GM21619 (cell line): Measurements from ENCODE around the gene CHST15.

ENCODE experiments used
- ATAC-seq: cut with Tn5 transposase; IDR thresholded peaks from one replicate; pipeline ENCODE4 v1.9.1; 2021; ENCODE audit not compliant: unreplicated experiment

Gene CHST15

DNA sequence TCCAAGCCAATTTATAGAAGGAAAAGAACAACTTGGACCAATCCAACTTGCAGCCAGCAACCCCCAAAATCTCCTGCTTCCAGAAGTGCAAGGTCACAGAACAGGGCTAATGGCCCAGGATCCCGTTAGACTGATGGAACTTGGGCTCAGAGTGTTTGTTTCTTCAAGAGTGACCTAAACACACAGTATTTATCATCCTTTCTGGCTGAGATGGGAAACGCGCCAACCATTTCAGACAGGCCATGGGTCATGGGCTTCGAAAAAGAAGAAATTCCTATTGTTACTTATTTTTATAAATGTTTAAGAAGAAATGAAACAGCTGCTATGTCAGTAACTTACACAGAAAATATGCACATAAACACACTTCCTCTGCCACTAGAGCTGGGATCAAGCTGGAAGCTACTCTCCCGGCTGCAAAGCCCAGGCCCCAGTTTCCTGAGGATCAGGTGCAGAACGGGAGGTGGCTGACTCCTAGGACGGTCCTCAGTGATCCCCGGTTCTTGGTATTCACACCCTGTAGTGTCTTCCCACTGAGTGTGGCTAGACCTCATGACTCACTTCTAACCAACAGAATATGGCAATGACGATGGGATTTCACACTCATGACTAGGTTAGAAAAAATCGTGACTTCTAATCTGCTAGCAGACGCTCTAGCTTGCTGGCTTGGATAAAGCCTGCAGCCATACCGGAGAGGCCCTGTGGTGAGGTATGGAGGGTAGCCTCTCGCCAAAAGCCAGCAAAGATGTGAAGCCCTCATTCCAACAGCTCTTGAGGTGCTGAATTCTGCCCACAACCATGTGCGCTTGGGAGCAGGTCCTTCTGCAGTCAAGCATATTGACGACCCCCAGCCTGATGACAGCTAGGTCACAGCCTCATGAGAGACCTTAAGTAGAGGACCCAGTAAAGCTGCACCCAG lies 60.2 kb downstream of the CHST15 start:
- no peak for ATAC-seq

DNA sequence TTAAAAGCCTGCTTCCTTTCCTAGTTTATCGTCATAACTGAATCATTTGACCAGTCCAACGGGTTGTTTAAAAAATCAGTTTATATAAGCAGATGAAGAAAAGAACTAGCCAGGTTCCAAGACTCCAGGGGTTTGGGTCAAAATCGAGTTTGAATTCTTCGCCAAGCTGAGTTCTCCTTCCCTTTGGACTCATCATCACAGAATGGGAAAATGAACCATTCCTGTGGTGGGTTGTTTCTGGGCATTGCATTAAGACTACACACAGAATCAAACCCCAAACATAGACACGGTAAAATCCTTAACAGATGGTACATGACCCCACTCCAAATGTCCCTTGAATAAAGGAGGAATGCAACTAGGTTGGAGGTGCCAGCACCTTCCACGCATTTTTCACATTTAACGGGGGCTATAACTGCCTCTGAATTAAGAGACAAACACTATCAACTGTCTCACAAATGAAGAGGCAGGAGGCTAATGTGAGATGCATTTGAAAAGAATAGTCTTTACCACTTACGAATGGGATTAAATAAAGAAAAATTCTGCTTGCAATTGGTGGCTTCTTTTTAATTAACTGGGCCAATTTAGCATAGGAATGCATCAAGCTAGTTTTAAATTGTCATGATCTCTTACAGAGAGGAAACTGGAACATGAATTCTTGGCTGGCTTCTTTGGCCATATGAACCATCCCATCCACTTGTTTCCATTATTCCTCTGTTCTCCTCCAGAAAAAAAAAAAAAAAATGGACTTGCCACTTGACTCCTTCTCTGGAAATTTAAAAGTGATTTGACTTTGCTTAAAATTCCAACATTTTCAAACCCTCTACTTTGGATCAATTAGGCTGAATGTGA lies 61.1 kb downstream of the CHST15 start:
- no peak for ATAC-seq

DNA sequence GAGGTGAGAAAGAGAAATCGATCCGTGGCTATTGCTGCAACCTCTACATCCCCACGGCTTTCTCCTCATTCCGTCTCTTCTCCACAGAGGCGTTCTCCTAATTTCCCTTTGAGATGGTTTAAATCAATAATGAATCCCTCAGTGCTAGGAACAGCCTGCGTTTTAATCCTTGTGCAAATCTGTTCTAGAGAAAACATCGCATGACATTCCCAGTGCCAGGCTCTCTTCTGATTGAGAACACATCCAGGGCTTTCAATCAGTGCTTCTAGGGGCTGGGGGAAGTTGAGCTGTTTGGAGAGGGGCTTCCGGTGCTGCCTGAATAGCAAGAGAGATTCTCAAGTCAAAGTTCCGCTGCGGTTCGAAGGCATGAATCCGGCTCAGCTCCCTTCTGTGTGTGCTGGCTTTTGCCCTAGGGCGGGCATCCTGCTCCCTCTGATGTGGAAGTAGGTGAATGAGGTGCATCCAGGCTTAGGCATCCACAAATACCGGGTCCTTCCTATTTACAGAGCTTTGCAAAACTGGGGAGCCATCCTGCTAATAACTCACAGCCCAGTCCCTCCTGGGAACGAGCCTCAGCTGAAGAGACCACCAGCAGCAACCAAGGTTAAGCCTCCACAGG lies 62.8 kb downstream of the CHST15 start:
- ATAC-seq: no peak

DNA sequence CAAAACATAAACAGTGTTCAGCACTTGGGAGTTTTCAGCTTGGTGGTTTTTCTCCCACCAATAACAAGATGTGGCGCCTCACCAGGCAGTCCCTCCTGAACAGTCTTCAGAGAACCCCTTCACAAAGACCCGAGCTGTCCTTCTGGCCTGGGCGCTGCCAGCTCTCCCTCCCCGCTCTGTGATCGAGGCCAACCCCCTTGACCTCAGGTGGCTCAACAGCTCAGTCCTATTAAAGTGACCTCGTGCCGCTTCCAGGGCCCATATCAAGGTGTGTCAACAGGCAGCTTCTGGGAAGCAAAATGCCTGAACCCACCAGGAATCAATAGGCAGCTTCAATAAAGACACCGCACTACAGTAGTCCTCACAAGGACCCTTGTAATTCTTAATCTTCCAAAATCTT lies 63.3 kb downstream of the CHST15 start:
- ATAC-seq: no peak

DNA sequence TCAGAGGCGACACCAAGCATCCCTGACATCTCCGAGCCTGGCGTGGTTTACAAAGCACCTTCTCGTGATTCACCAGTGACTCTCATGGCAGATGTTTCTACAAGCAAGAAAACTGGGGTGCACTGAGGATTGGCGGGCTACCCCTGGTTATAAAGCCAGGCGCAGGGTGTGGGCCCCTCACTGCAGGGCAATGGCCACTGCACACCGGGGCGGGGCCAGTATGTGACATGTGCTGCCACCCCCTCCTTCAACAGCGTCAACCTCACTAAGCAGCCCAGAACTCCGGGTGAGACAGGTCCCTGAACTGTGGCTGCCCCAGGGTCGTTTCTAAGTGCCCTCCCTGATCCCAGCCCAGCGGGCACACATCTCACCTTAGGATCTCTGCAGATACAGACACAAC lies 63.8 kb downstream of the CHST15 start:
- no peak for ATAC-seq

DNA sequence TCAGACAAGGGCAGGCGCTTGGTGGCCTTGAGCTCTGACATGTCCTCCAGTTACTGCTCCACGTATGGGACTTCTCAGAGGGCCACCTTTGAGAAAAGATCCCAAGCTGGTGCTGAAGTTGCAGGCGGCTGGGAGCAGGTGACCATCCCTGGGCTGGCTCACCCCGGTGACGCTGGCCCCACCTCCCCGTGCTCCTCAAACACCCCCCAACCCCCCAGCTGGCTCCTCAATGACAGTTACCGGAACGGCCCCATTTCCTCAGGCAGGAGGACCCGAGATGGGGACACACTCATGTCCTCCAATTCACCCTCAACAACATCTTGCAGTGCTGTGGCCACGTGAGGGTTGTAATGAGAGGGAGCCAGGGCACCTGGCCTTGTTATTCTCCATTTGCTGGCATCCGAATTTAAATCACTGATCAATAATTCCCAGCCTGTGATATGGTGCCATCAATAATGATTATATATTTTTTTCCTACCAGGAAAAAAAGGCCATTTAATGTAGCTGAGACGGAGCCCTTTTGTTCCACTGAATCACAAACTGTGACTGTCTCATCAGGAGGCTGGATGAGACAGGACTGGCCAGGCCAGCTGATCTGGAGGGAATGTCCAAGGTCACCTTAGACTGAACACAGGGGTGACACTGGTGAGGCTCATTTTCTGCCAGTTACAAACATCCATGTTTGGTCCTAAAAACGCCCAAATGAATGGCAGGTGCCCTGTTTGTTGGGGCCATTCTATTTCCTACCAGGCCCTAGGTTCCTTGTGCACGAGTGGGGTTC lies 64.5 kb downstream of the CHST15 start:
- ATAC-seq: no peak

DNA sequence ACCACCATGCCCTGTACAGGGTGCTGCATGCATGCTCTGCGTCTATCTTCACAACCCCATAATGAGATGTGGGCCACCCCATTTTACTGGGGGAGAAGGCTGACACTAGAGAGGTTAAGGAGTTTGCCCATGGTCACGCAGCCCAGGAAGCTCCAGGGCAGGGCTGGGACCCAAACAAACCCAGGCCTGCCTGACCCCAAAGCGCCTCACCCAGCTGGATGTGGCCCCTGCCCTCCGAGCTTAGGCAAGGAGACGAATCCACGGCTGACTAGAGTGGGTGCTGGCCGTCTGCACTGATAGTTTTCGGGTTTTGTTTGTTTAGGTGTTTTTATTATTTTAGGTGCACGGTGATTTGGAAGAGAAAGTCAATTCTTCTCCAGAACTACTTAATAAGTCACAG lies 65.7 kb downstream of the CHST15 start:
- no peak for ATAC-seq

DNA sequence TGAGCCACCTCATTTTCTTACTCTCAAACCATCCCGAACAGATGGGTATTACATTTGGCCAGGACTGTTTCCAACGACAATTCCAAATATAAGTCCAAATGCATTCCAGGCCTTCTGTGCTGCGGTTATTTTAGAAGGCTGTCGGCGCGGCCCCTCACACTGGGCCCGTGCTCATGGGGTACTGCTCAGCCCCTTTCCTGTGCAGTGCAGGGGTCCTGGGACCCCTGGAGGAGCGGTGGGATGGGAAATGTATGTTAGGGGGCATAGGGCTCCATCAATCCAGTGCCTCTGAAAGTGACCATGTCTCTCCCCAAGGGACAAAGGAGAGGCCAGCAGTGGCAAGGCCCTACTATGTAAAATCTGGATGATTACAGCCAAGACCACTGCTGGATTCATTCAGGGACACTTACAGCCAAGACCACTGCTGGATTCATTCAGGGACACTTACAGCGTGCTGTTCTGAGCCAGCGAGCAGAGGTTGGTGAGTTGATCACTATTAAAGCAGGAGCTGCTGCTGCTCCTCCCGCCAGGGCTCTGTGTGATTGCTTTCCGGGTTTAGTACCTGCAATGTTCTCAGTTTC lies 66.3 kb downstream of the CHST15 start:
- no peak for ATAC-seq

DNA sequence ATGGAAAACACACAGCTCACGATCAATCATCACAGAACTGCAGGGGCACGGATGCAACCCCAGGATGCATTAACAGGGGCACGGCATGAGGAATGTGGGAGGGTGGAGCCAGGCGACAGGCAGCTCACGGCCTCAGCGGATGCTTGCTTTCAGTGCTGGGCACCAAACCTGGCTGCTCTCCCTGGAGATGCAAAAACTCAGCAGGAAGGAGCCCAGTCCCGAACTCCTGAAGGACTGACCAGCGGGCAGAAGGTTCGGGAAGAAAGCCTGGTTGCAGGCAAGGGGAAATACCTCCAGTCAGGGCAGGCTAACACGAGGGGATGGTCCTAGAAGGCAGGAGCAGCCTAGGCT lies 66.8 kb downstream of the CHST15 start:
- no peak for ATAC-seq

DNA sequence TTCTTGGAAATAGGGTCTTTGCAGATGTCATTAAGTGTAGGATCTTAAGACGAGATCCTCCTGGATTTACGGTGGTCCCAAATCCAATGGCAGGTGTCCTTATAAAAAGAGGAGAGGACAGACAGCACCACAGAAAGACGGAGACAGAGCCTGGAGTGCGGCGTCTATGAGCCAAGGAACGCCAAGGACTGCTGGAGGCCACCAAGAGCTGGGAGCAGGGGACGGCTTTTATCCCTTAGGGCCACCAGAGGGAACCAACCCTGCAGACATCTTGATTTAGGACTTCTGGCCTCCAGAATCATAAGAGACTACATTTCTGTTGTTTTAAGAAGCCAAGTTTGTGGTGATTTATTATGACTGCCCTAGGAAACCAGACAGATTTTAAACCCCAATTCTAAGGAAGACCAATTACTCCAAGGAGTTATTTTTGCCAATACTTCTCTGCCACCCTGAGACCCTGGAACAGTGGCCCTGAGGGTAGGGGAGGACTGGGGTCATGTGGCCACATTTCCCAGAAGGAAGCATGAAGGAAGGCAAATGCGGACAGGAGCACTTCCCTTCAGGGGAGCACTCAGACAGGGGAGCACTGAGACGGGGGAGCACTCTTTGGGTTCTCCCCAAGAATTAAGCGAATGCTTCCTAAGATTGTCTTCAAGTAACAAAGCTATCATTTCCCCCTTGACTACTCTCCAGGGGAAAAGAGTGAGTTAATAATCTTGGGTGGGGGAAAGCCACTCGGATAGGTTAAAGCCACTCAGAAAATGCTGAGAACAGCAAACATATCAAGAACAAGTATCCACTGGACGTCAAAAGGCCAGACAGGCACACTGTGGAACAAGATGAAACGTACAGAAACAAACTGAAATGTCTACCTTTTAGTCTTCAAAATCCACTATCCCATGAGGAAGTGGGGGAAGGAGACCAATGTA lies 67.5 kb downstream of the CHST15 start:
- ATAC-seq: no peak

DNA sequence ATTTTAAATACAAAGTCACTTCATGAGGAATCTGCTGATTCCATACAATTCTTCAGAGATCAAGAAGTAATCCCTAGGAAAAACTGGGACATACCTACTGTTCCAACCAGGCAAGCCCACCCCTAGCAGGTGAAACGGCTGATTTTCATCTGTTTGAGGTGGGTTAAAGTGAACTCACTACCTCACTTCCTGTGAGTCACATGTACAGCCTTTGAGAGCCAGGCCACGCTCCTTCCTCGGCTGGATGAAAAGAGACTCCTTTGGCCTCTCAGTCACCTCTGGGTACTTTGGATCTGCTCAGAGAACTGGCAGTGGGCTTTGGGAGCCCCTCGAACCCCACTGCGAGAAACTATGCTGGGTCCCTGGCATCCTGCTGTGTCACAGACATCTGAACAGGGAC lies 68.2 kb downstream of the CHST15 start:
- no peak for ATAC-seq

DNA sequence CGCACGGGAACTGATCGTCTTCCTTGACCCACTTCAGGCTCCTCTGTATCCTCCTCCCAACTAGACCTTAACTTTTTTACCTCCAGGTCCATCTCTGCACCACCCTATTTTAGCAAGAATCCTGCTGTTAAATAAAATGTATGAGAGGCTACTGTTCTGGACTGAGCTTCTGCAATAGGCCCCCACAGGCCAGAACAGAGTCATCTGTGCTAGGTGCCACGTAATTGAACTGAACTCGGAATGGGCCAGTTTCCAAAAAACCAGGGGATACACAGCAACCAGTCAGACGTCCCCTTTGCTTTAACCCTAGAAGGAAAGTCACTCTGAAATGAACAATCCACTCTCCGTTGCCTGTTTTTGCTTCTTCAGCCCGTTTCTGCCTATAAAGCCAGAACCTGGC lies 71.3 kb downstream of the CHST15 start:
- no peak for ATAC-seq

DNA sequence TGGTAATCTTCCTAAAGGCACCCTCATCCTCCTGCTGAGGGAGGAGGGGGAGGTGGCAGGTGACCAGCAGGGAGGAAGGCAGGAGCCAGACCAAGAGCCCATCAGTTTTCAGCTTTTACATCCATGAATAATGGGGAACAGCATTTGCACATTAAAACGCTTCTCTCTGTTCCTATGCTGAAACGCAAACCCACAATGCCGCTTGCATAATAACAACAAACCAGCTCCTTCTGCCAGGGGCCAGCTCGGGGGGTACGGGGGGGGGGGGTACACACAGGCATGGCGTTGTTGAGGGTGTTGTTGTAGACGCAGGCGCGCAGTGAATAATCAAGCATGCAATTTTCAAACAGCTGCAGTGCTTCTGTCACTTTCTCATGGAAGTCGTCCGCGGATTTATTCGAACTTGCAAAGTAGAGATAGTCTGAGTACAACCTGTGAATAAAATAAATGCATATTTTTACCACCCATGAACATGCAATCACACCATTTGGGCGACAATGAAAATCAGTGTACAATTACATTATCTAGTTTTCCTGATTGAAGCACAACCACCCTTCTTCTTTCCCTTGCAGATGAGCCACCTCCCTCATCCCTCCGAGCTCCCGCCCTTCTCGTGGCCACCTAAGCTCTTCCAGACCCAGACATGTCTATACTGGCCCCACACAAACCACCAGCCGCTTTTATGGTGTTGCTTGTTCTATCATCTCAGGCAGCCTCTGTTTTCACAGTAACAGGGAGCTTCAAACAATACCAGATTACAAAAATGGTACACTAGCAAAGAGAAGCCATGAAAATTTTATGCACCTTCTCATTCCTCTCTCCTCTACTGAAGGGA lies 72.2 kb downstream of the CHST15 start:
- no peak for ATAC-seq

DNA sequence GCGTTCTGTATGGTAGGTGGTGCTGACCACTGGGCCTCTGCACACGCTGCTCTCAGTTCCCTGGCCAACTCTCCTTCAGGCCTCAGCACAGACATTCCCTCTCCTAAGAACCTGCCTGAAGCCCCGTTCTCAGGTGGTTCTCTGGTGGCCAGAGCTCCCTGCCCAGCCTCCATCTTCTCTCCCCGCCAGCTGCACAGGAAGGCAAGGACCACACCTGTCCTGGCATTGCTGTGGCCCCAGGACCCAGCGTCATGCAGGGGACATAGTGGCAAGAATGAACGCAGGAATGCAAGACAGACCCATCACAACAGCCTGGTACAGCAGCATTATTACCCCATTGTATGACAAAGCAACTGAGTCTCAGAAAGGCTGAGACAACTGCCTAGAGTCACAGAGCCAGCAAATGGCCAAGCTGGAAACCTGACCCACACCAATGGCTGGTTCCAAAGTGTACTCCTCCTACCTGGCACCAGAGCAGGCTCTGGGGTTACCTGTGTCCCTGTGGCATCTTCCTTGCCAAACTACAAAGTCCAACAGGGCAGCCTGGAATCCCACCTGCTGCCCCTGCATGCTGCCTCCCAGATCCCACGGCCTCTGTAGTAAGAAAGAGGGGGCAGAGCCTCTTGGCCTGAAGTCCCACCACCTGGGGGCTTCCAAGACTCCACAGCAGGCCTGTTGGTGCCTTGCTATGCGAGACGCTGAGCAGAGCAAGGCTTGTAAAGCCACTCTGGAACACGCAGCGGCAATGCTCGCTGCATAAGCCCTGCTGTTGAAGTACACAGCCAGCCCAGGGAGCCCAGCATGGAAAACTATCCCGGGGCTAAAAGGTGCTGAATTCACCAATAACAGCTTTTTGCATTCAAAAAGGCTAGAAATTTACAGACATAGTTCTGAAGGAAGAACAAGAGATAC lies 73.3 kb downstream of the CHST15 start:
- ATAC-seq: no peak

DNA sequence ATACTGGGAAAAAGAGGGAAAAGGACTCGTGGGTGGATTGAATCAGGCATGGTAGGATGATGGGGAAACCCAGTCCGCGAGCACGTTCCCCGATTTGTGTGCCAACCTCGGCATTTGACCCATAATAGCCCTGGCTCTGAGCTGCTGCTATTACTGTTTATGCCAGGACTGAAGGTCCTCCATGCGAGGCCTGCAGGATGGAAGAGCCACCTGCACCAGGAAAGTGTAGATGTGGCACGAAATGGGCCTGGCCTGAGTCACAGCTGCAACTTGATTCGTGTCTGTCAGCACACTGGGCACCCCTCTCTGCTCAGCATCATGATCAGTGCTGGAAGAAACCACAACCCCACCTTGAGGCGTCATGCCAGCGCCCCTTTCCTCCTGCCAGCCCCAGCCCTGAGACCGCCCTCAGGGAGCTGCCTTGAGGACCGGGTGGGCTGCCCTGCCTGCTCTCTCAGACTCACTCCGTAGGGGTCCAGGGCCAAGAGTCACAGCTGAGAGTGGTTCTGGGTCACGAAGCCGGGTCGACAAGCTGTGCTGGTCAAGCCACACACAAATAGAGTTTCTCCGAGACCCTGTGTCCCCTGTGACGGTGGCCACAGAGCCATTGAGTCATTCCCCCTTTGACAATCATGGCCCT lies 74.4 kb downstream of the CHST15 start:
- ATAC-seq: no peak

DNA sequence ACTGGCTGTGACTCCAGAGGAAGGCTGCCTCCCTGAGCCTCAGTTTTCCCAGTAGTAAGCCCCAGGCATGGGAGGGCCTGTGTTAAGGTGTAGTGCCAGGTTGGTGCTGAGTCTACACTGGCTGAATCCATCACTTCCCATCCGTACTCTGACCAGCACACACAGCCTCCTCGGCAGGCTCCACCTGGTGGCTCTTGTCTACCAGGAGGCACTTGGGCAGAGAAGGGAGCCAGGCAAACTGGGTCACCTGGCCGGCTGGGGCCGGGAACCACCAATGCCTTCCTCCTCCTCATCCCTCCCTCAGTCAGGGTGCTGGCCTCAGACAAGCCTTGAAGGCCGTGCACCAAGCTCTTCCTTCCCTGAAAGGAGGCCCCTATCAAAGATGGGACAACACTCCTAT lies 75.7 kb downstream of the CHST15 start:
- ATAC-seq: no peak

DNA sequence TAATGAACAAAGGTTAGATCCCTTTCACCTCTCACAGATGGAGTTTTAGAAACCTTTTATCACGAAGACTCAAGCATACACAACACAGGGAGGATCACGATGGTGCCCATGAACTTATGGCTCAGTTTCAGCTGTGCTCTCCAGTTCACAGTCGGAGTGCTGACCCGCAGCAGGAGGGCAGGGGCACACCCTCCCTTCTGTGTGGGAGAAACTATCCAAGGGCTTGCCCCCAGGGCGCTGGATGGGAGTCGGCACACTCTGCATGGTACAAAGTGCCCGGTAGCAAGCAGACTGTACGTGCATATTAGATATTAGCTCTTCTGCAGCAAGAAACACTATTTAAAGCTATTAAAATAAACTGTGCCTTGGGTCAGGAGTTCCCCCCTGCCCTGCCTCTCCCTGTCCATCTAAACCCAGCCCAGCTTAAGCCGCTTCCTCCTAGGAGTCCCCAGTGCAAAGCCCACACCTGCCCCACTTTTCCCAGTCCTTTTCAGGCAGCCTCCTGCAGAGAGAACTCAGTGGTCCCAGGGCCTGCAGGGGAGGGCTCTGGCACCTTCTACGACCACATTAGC lies 76.5 kb downstream of the CHST15 start:
- no peak for ATAC-seq
